BE2C (cell line): Measurements from ENCODE around the gene CEPT1.
"Not testable (repeated sequence)": the region's sequence is repeated elsewhere in the genome, so short reads cannot be mapped to it uniquely, and the experiment has no call there.

ENCODE experiments used
- DNase-seq: peaks from one replicate; pipeline ENCODE4 v3.0.0-alpha.2; 2020
- H3K27me3 ChIP-seq: fragments of 250-450 bp; sonication (Bioruptor Pico); 2 replicates; pipeline ENCODE4 v1.5.1; 2020; ENCODE audit warnings: mild to moderate bottlenecking
- H3K36me3 ChIP-seq: fragments of 250-450 bp; sonication (Bioruptor Pico); 2 replicates; pipeline ENCODE4 v1.5.1; 2020; ENCODE audit warnings: mild to moderate bottlenecking
- H3K4me1 ChIP-seq: fragments of 250-450 bp; sonication (Bioruptor Pico); 2 replicates; pipeline ENCODE4 v1.5.1; 2020
- H3K4me3 ChIP-seq: 2 replicates; pipeline ENCODE4 v1.5.1; 2011; ENCODE audit warnings: low read depth, low read length
- H3K9me3 ChIP-seq: fragments of 250-450 bp; sonication (Bioruptor Pico); 2 replicates; pipeline ENCODE4 v1.5.1; 2020
- CTCF ChIP-seq: IDR thresholded peaks from 2 replicates; pipeline ENCODE4 v1.5.1; 2012; ENCODE audit warnings: mild to moderate bottlenecking, low read depth, low read length

The CEPT1 gene

GRCh38 chr1:111211921-111212320 is 71.9 kb downstream of the CEPT1 start:
- Histone ChIP-seq H3K27me3 (peaks cover 13% of the 10 kb centered on the region), H3K4me1 (no peaks in the 10 kb centered on the region)

GRCh38 chr1:111212634-111213335 is 72.8 kb downstream of the CEPT1 start:
- peaks cover 8% of the 10 kb centered on the region for H3K27me3 ChIP-seq
- TF ChIP-seq CTCF = no peak
- DNase-seq = no peak
- H3K36me3 ChIP-seq = no peaks in the 10 kb centered on the region
- no peak overlapping the region for H3K4me3 ChIP-seq
- H3K9me3 ChIP-seq = no peaks in the 10 kb centered on the region
- no peaks in the 10 kb centered on the region for H3K4me1 ChIP-seq

More at GRCh38 chr1:111211921-111212320, 71.9 kb downstream of the CEPT1 start:
- H3K36me3 ChIP-seq = no peaks in the 10 kb centered on the region
- no peaks in the 10 kb centered on the region for H3K9me3 ChIP-seq
- no peak overlapping the region for H3K4me3 ChIP-seq
- TF ChIP-seq CTCF = no peak
- DNase-seq = no peak

- Histone ChIP-seq H3K27me3 (peaks cover 5% of the 10 kb centered on the region), H3K36me3 (no peaks in the 10 kb centered on the region), H3K4me1 (no peaks in the 10 kb centered on the region), H3K4me3 (no peak overlapping the region), H3K9me3 (no peaks in the 10 kb centered on the region)
- no peak for TF ChIP-seq CTCF
- DNase-seq = no peak
Observed at GRCh38 chr1:111213412-111213811, 73.4 kb downstream of the CEPT1 start.

GRCh38 chr1:111214074-111214801 is 74.2 kb downstream of the CEPT1 start:
- no peaks in the 10 kb centered on the region for H3K36me3 ChIP-seq
- DNase-seq = no peak
- no peaks in the 10 kb centered on the region for H3K4me1 ChIP-seq
- no peak for TF ChIP-seq CTCF
- H3K9me3 ChIP-seq = no peaks in the 10 kb centered on the region
- peaks cover 3% of the 10 kb centered on the region for H3K27me3 ChIP-seq
- H3K4me3 ChIP-seq = no peak overlapping the region

- H3K36me3 ChIP-seq = no peaks in the 10 kb centered on the region
- no peak for DNase-seq
- H3K4me3 ChIP-seq = no peak overlapping the region
- TF ChIP-seq CTCF = no peak
- no peaks in the 10 kb centered on the region for H3K4me1 ChIP-seq
- peaks cover 3% of the 10 kb centered on the region for H3K27me3 ChIP-seq
- H3K9me3 ChIP-seq = no peaks in the 10 kb centered on the region
Observed at GRCh38 chr1:111214884-111215283, 74.9 kb downstream of the CEPT1 start.

- H3K9me3 ChIP-seq, H3K4me3 ChIP-seq, H3K36me3 ChIP-seq, H3K27me3 ChIP-seq, DNase-seq, H3K4me1 ChIP-seq: not testable (repeated sequence)
Observed at GRCh38 chr1:111215285-111215684, 75.3 kb downstream of the CEPT1 start.
